HG02798 (cell line): ENCODE data around the gene LOXL4.
"Not testable (repeated sequence)": the region's sequence is repeated elsewhere in the genome, so short reads cannot be mapped to it uniquely, and the experiment has no call there.

Experiments
- ATAC-seq: cut with Tn5 transposase; IDR thresholded peaks from one replicate; pipeline ENCODE4 v1.9.1; 2021; ENCODE audit warnings: mild to moderate bottlenecking; ENCODE audit not compliant: unreplicated experiment, poor library complexity

The LOXL4 gene

DNA sequence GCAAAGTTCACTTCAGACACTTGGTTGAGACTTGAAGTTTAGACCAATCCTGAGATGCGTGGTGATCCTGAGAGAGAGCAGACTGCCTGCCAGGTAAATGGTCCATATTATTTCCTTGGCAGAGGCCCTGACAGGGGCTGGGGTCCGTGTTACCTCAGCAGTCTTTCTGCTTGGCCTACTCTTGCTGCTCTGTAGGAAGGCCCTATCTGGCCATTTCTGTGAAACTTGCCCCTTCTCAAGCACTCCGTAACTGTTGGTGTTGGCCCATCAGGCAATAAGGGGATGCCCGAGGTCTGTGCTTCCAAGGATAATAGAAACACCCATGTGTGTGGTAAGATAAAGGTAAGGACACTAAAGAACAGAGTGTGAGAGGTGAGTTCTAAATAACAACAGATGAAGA is 20.0 kb downstream of the LOXL4 start:
- ATAC-seq = no peak

GRCh38 chr10:98246911-98247805 is 20.8 kb downstream of the LOXL4 start:
- no peak for ATAC-seq

DNA sequence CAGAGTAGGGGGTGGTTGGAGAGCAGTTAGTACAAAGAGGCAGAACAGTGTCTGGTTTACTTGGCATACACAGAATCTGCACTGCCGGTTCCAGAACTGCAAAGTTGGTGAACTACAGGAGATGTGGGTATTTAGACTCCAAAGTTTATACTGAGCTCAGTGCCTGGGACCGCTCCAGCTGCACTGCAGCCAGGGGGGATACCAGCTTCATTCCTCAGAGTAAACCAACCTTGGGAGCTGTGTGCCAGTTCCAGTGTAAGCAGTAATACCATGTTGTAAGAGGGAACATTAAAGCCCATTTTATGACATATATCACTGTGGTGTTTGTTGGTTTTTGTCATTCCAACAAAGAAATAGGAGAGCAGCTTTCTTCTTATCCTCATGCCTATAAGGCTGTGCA is 23.4 kb downstream of the LOXL4 start:
- no peak for ATAC-seq

- no peak for ATAC-seq
Observed at GRCh38 chr10:98244141-98244540, 23.9 kb downstream of the LOXL4 start.

DNA sequence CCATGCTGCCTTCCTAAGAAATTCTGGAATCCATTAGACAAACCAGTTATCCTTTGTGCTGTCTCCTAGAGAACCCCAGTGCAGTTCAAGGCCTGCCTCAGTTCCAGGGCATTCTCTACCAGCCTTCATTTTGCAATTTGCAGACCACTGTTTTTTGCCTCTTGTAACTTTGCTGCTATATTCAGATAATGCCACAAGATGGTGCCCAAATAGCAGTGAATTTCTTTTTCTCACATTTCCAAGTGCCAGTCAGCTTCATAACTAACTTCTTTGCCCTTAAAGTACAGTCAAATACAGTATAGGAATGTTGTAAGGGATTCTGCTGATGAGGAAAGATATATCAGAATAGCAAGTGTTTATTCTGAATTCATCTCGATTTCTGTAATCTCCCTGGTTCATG is 25.2 kb downstream of the LOXL4 start:
- no peak for ATAC-seq

- ATAC-seq = no peak
Observed at GRCh38 chr10:98240524-98240923, 27.5 kb downstream of the LOXL4 start.

DNA sequence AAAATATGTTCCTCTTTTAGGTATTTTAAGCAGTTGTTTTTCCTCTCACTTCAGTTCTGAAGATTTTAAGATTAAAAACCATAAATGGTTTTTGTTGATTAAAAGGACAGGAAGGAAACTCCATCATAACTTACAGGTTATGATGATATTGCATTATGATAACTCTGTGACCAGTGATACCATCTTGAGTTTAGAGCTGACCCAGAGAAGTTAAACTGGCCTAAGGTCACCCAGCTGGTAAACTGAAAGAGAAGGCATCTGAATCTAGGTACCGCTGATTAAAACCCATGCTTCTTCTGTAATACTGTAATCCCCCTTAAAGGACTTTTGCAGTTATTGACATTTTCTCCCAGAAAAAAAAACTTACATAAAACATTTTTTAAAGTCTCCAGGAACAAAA is 29.6 kb downstream of the LOXL4 start:
- ATAC-seq = no peak

GRCh38 chr10:98236862-98237261 is 31.1 kb downstream of the LOXL4 start:
- ATAC-seq = no peak

GRCh38 chr10:98235846-98236245 is 32.1 kb downstream of the LOXL4 start:
- no peak for ATAC-seq

GRCh38 chr10:98231417-98231816 is 36.6 kb downstream of the LOXL4 start:
- no peak for ATAC-seq

- ATAC-seq = not testable (repeated sequence)
Observed at GRCh38 chr10:98228266-98228665, 39.7 kb downstream of the LOXL4 start.

DNA sequence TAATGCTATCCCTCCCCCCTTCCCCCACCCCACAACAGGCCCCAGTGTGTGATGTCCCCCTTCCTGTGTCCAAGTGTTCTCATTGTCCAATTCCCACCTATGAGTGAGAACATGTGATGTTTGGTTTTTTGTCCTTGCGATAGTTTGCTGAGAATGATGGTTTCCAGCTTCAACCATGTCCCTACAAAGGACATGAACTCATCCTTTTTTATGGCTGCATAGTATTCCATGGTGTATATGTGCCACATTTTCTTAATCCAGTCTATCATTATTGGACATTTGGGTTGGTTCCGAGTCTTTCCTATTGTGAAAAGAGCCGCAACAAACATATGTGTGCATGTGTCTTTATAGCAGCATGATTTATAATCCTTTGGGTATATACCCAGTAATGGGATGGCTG is 40.3 kb downstream of the LOXL4 start:
- ATAC-seq = not testable (repeated sequence)

DNA sequence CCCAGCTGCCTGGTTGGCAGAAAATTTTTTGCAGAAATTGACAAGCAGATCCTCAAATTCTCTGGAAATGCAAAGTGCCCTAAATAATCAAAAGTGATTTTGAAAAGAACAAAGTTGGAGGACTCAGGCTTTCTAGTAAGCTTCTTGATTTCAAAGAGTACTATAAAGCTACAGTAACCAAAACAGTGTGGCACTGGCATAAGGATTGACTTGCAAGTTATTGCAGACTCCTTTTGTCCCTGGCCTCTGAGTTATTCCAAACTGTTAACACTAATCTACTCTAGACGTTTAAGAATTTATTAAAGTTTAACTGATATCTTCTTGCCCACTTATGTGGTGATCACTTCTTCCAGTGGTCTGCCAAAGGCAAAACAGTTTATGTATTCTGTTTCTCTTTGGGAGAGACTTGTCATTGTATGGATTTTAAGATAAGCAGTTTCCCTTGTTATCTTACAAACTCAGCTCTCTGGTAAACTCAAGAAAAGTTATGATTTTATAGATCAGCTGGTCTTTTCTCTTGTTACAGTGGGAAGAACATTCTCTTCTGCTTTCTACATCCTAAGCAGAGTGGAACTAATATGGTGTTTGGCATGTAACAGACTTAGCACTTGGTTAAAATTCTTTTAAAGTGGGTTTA is 41.4 kb downstream of the LOXL4 start:
- no peak for ATAC-seq

DNA sequence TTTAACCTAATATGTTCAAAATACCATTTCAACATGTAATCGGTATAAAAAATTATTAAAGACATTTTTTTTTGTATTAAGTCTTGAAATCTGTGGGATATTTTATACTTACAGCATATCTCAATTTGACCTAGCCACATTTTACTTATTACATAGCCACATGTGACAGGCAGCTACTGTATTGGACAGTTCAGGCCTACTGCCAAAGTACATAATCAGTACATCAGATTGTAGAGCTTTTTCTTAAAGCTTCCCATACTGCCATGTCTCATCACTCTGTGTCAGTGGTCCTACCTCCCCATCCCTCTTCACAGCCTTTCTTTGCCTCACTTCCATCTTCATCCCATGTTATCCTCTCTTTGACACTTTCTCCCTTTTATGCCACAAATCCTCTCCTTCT is 43.0 kb downstream of the LOXL4 start:
- ATAC-seq = no peak

DNA sequence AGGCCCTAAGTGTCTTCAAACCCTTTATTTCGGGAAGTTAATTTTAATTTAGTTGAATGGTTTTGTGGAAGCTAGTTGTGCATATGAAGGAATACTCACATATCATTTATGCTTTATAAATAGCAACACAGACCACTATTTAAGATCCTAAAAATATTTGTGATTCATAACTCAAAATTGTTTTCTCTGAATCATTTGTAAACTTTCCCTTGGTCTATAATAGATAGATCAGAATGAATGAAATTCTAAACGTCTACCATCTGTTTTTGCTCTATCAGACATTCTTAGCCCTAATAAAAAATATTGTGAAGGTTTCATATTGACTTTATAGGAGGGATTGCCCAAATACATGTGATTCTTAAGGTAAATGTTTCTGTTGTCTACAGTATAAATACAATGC is 43.5 kb downstream of the LOXL4 start:
- ATAC-seq = no peak

GRCh38 chr10:98223874-98224273 is 44.1 kb downstream of the LOXL4 start:
- no peak for ATAC-seq

- no peak for ATAC-seq
Observed at GRCh38 chr10:98217801-98218200, 50.2 kb downstream of the LOXL4 start.

DNA sequence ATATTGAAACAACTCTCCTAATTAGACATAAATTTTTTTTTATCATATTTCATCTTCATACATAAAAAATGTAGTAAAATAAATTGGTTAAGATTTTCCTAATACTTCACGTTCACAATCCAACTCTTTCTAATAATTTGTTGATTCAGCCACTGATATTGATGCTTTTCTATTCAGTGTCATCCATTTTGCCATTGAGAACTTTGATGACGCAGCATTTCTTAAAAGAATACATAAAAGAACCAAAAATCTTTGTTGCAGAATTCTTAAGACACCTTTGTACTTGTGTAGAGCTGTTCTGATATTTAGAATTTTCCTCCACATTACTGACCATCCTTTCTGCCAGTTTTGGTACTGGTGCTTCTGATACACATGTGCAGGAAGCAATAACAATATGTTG is 52.6 kb downstream of the LOXL4 start:
- no peak for ATAC-seq

- no peak for ATAC-seq
Observed at GRCh38 chr10:98213740-98214139, 54.3 kb downstream of the LOXL4 start.

DNA sequence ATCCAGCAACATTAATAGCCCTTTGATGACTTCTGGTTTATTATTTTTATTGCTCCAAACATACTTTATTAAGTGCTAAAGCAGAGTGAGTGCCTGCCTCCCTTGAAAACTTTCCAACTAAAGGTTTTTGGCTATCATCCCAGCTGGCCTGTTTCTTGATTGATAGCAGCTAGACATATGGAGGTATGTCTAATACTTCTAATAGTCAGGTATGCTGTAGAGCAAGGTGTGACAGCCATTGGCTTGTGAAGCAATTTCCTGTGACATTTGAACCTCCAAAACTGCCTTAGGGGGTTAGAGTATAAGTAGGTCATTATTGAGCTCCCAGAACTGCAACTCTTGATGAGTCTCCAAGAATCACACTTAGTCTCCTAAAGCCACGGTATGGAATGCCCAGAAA is 55.8 kb downstream of the LOXL4 start:
- no peak for ATAC-seq

DNA sequence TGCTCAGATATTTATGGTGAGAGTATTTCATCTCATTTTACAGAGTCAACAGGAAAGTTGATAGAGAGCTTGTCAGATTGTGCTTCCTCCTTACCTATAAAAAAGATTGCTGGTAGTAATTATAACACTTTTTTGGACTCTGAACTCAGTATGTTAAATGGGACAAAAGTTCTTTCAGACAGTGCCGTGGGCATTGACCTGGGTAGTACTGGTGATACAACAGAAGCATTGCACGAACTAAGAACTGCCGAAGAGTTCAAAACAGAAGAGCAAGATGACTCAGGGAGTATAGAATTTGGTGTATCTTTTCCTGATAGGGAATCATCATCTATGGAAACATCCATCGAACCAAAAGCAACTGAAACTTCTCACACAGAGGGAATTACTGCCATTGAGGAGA is 58.6 kb downstream of the LOXL4 start:
- ATAC-seq = no peak

GRCh38 chr10:98208925-98209324 is 59.1 kb downstream of the LOXL4 start:
- ATAC-seq = no peak
